Spinal cord (tissue), 10 donors: ENCODE results near the gene OVCA2. TPM values are rescaled to one million over a fixed set of nuclear protein-coding genes. Genes with fewer than 3 reads are reported as not detected.
A peak's percentile ranks its signal among the peaks of the same experiment; 100 is the strongest.

Experiments
- DNase-seq, 6 donors: peaks; one replicate each; pipeline versions ENCODE4 v3.0.0 to v3.0.0-alpha.2; 2013 to 2015; ENCODE audit warnings: low spot score in 6 of 6, low read depth in 4 of 6
- H3K27ac ChIP-seq: one replicate; pipeline ENCODE4 v1.5.1; 2013; ENCODE audit warnings: low read depth, low read length, control low read depth
- H3K27me3 ChIP-seq: one replicate; pipeline ENCODE4 v1.6.1; 2013; ENCODE audit warnings: low read length; ENCODE audit not compliant: control insufficient read depth, insufficient read depth
- H3K36me3 ChIP-seq: one replicate; pipeline ENCODE4 v1.6.1; 2013; ENCODE audit warnings: low read length; ENCODE audit not compliant: control insufficient read depth, insufficient read depth
- H3K4me1 ChIP-seq: one replicate; pipeline ENCODE4 v1.6.1; 2013; ENCODE audit warnings: low read length; ENCODE audit not compliant: control insufficient read depth, insufficient read depth
- H3K4me3 ChIP-seq: one replicate; pipeline ENCODE4 v1.5.1; 2013; ENCODE audit warnings: low read depth, low read length, control low read depth
- H3K9me3 ChIP-seq: one replicate; pipeline ENCODE4 v1.6.1; 2013; ENCODE audit warnings: low read length; ENCODE audit not compliant: control insufficient read depth, insufficient read depth
- WGBS: methylation state at CpG from one replicate; pipeline ENCODE4 v1.1.5; 2013; ENCODE audit warnings: missing lambda C conversion rate; ENCODE audit not compliant: insufficient coverage; 5-methylcytosine and 5-hydroxymethylcytosine counted together
- polyA plus RNA-seq, 2 donors: library from polyadenylated mRNA; unstranded; fragments of 120-200 nt; gene quantifications; one replicate each; pipeline ENCODE4 v1.2.1, GENCODE V29; 2013; ENCODE audit not compliant: insufficient read length in 2 of 2
- total RNA-seq, 2 donors: library from RNA; depleted of rRNA in 1 of 2; stranded (reverse); fragments of 120-200 nt in 1 of 2; fragments of >200 nt in 1 of 2; gene quantifications; one replicate each; pipeline versions ENCODE4 v1.2.3 to v1.2.4, GENCODE V29; 2013 to 2014
- donor health status: healthy.

OVCA2 gene
- total and polyA plus RNA-seq, 4 donors: 14.7 to 36.4 (median 15.8) TPM

DNA sequence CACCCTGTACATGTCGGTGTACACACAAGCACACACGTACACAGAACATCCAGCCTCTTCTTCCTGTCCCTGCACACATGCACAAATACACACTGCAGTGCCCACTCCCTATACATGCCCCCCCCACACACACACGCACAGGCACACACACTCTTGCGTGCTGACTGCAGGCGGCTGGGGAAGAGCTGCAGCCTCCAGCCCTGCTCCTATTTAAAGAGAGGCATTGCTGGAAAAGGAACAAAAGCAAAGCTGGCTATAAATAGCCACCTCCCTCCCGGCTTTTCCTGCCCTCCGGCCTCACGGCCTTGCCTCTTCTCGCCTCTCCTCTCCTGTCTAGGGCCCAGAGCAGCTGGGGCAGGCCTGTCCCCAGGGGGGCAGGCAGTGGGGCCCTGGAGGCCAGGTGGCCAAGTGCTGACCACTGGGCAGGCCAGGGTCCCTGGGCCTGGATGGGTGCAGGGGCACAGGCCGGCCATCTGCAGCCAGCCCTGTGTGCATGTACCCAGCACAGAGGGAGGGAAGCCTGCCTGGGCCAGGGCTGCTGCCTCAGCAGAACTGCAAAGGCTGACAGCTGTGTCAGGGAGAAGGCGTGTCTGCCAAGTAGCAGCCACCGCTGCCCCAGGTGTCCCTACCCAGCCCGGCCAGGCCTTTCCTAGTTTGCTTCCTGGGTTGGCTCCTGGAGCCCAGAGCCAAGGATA, 42.1 kb upstream of the OVCA2 start:
- whole genome bisulfite sequencing: 35% methylated on average over 10 of the region's 13 CpGs
- Histone ChIP-seq H3K4me1 (peaks cover 52% of the 10 kb centered on the region), H3K36me3 (peaks cover 15% of the 10 kb centered on the region), H3K9me3 (no peaks in the 10 kb centered on the region), H3K4me3 (no peak overlapping the region), H3K27me3 (peaks cover 6% of the 10 kb centered on the region), H3K27ac (peak overlapping the region; percentile 73)
- DNase-seq: peak in 2 of 6 donors; percentile 60 to 80

DNA sequence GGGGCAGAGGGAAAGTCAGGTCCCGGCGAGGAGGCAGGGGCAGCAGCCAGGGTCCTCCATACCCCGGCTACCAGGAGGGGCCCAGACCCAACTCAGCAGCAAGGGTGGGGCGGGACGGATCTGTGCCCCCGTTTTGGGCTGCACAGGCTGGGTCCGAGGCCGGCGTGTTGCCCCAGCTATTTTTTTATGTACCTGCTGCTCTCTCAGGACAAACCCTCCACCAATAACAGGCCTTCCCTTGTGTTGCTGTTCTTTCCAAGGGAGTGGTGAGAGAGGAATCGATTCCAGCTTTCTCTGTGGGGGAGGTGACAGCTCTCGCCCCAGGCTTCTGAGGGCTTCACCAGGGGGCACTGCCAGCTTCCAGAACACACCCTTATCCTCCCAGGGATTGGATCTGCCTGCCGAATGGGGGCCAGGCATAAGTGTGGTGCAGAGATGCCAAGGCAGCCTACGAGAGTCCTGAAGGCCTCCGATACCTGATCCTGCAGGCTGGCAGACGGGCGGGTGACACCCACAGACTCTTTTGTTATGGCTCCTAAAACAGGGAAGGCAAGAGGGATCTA, 39.0 kb upstream of the OVCA2 start:
- Histone ChIP-seq H3K27ac (no peak overlapping the region), H3K27me3 (peaks cover 2% of the 10 kb centered on the region), H3K36me3 (peaks cover 15% of the 10 kb centered on the region), H3K4me3 (no peak overlapping the region), H3K4me1 (peaks cover 30% of the 10 kb centered on the region), H3K9me3 (no peaks in the 10 kb centered on the region)
- DNase-seq: no peak
- WGBS: 54% methylated on average over 11 of the region's 16 CpGs

DNA sequence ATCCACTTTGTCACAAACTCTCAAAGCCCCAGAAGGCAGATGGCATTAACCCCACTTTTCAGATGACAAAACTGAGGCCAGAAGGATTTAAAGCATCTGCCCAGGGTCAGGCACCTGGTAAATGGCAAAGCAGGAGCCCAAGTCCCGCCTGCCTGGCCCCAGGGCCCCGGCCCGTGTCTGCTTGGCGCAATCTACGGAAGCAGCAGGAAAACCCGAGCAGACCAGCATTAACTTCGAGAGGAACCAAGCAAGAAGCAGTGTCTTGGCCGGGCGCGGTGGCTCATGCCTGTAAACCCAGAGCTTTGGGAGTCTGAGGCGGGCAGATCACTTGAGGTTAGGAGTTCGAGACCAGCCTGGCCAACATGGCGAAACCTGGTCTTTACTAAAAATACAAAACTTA, 38.3 kb upstream of the OVCA2 start:
- Histone ChIP-seq H3K36me3 (peaks cover 15% of the 10 kb centered on the region), H3K27ac (no peak overlapping the region), H3K4me1 (peaks cover 26% of the 10 kb centered on the region), H3K27me3 (peaks cover 2% of the 10 kb centered on the region), H3K4me3 (no peak overlapping the region), H3K9me3 (no peaks in the 10 kb centered on the region)
- no peak for DNase-seq
- 91% methylated on average over 13 of the region's 13 CpGs for whole genome bisulfite sequencing

DNA sequence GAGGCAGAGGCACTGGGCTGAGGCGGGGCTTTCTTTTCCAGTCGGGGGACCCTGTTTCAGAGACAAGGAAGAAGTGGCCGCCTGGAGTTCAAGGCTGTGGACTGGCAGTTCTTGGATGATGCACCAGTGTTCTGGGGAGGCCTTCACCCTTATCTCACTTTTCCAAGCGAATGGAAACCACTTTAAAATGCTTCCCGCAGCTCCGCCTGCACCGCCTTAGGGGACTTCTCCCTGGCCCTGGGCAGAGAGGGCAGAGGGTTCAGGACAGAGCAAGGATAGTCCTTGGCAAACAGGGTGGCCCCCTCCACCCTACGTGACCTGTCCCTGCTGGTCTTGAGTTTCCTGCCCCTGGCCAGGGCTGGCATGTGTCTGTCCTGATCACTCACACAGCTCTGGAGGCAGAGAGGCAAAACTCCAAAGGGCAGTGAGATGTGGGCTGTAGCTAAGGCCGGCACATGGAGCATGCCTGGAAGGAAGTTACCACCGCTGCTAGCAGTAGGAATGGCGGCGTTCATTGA, 37.3 kb upstream of the OVCA2 start:
- H3K27ac ChIP-seq: no peak overlapping the region
- no peaks in the 10 kb centered on the region for H3K9me3 ChIP-seq
- H3K4me1 ChIP-seq: peaks cover 17% of the 10 kb centered on the region
- 84% methylated on average over 8 of the region's 12 CpGs for WGBS
- H3K27me3 ChIP-seq: no peaks in the 10 kb centered on the region
- H3K36me3 ChIP-seq: peaks cover 15% of the 10 kb centered on the region
- DNase-seq: no peak
- H3K4me3 ChIP-seq: no peak overlapping the region

DNA sequence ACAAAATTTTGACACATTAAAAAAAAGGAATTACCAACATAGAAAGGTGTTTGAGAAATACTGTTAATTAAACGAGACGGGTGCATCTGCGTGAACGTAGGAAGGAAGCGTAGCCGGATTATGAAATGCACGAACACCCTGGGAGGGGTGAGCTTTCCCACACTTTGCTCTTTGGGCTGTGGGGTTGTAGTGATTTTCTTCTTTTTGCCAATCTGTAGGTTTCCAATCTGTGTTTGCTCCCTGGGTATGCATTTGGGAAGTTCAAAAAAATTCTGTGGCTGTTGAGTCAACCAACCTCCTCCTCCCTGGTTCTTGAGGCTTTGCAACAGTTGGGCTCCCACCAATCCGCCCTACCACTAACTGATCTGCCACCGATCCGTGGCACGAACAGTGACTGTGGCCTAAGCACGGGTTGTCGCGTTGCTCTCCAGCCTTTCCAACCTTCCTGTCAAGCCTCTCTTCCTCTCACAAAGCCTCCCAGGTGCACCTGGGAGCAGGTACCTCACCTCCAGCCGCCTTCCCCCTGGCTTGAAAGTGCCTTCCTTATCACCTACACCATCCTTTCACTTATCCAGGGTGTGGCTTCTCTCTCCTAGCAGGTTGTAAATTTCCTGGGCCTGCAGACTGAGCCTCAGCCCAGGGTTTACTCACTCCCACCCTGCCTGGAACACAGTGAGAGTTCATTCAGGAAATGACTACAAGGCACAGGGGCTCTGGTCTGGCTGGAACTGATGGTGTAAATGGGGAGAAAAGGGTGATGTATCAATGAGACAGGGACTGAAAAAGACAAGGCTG, 33.3 kb upstream of the OVCA2 start:
- Histone ChIP-seq H3K27me3 (peaks cover 3% of the 10 kb centered on the region), H3K27ac (no peak overlapping the region), H3K9me3 (no peaks in the 10 kb centered on the region), H3K4me1 (peaks cover 12% of the 10 kb centered on the region), H3K36me3 (peaks cover 8% of the 10 kb centered on the region), H3K4me3 (no peak overlapping the region)
- no peak for DNase-seq
- WGBS: 91% methylated on average over 15 of the region's 15 CpGs

DNA sequence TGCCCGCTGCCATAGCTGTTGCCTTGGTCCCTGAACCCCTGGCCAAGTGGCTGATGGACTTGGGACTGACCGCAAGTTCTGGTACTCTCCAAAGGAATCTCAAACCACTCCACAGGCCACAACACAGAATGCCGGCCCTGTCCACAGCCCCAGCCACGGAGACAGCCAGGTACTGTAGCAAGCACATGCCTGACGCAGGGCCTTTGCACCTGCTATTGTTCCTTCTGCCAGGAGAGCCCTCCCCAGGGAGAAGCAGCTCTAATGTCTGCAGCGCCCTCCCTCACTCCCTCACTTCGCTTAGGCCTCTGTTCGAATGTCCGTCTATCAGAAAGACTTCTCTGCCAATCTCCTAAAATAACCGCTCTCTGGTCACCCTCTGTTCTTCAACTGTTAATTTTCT, 32.1 kb upstream of the OVCA2 start:
- 89% methylated on average over 6 of the region's 10 CpGs for WGBS
- H3K27me3 ChIP-seq: peaks cover 3% of the 10 kb centered on the region
- peaks cover 6% of the 10 kb centered on the region for H3K36me3 ChIP-seq
- no peaks in the 10 kb centered on the region for H3K9me3 ChIP-seq
- no peak overlapping the region for H3K27ac ChIP-seq
- DNase-seq: no peak
- H3K4me3 ChIP-seq: no peak overlapping the region
- peaks cover 12% of the 10 kb centered on the region for H3K4me1 ChIP-seq

DNA sequence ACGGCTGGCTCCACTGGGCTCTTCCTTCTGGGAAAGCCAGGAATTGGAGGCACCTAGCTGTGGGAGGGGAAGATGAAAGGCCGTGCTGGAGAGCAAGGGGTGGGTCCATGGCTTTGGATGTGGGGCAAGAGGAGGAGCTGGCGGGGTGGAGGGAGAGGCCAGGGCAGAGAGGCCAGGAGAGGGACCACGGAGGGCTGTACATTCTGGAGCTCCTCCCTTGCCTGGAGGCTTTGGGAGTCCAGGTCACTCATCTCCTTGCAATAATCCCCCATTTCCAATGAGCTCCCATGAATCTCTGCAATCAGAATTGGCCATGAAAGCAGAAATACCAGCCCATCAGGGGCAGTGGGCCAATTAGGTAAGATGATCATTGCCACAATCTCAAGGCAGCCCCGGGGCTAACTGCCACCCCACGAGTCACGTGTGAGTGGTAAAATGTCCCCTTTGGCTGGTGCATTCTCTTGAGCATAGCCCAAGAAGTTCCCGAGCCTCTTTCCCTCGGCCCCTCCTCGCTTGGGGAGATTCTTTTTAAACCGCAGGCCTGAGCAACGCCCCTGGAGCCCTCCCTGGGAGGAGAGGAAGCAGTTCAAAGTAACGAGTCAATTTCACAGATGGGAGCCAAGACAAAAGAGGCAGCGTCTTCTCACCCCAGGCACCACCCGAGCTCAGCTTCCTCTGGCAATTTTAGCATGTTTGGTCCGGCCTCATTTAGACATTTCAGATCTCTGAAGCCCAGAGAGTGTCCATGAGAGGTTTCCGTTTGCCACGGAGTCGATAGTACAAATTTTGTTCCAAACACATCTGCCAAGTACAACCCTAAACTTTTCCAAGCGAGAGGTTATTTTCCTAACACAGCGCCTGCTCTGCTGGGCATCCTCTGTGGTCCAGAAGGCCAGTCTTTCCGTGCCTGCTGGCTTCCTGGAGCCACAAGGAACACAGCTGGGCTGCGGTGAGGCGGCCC, 30.1 kb upstream of the OVCA2 start:
- DNase-seq: no peak
- H3K4me3 ChIP-seq: no peak overlapping the region
- no peaks in the 10 kb centered on the region for H3K9me3 ChIP-seq
- 17% methylated on average over 20 of the region's 24 CpGs for WGBS
- peaks cover 13% of the 10 kb centered on the region for H3K36me3 ChIP-seq
- H3K4me1 ChIP-seq: peaks cover 12% of the 10 kb centered on the region
- H3K27me3 ChIP-seq: peaks cover 3% of the 10 kb centered on the region
- H3K27ac ChIP-seq: peak overlapping the region; percentile 67

DNA sequence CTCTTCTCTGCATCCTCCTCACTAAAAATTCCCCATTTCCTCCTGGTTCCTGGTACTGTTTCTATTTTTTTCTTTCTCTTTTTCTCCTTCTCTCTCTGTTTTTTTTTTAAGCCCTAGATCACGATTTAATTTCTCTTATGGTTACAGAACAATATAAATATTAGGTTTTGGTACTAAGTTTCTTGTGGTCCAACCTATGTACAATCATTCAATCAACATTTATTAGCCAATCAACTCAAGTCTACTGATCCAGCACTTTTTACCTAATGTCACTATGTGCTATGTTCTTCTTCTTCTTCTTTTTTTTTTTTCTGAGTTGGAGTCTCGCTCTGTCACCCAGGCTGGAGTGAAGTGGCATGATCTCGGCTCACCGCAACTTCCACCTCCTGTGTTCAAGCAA, 29.3 kb upstream of the OVCA2 start:
- H3K27me3 ChIP-seq: peaks cover 3% of the 10 kb centered on the region
- 100% methylated on average over 3 of the region's 4 CpGs for WGBS
- no peak for DNase-seq
- no peaks in the 10 kb centered on the region for H3K9me3 ChIP-seq
- peaks cover 16% of the 10 kb centered on the region for H3K4me1 ChIP-seq
- H3K4me3 ChIP-seq: no peak overlapping the region
- peaks cover 13% of the 10 kb centered on the region for H3K36me3 ChIP-seq
- H3K27ac ChIP-seq: peak overlapping the region; percentile 67
